ENCODE results near the gene FBXO11. TPM values are rescaled to one million over a fixed set of nuclear protein-coding genes. Genes with fewer than 3 reads are reported as not detected.

The FBXO11 gene
- total RNA-seq, 1 donor from 2014 or later: 69.3 TPM

- no peak for ATAC-seq
- no peak overlapping the region for H3K4me3 ChIP-seq
- no peak overlapping the region for H3K27ac ChIP-seq
- intact Hi-C loops (cut with DNase I): no loop called here
- no peak for DNase-seq
- H3K9me3 ChIP-seq: no peaks in the 10 kb centered on the region
- no peak for TF ChIP-seq CTCF (IDR thresholded peaks at IDR 0.05)
- peaks cover 10% of the 10 kb centered on the region for H3K4me1 ChIP-seq
- H3K27me3 ChIP-seq: no peaks in the 10 kb centered on the region
- H3K36me3 ChIP-seq: peaks cover 6% of the 10 kb centered on the region
These were observed 62.1 kb downstream of the FBXO11 start for GRCh38 chr2:47844162-47844561.

GRCh38 chr2:47843407-47843806 is 62.9 kb downstream of the FBXO11 start:
- intact Hi-C loops (cut with DNase I): no loop called here
- H3K4me3 ChIP-seq: no peak overlapping the region
- H3K36me3 ChIP-seq: peaks cover 13% of the 10 kb centered on the region
- DNase-seq (no peak), ATAC-seq (no peak)
- peaks cover 10% of the 10 kb centered on the region for H3K4me1 ChIP-seq
- no peak for TF ChIP-seq CTCF (IDR thresholded peaks at IDR 0.05)
- H3K27me3 ChIP-seq: no peaks in the 10 kb centered on the region
- no peaks in the 10 kb centered on the region for H3K9me3 ChIP-seq
- H3K27ac ChIP-seq: no peak overlapping the region

- no peak for ATAC-seq
- no peak overlapping the region for H3K27ac ChIP-seq
- no peaks in the 10 kb centered on the region for H3K27me3 ChIP-seq
- DNase-seq: no peak
- H3K9me3 ChIP-seq: no peaks in the 10 kb centered on the region
- peaks cover 10% of the 10 kb centered on the region for H3K4me1 ChIP-seq
- peaks cover 19% of the 10 kb centered on the region for H3K36me3 ChIP-seq
- intact Hi-C loops (cut with DNase I): no loop called here
- no peak for TF ChIP-seq CTCF (IDR thresholded peaks at IDR 0.05)
- no peak overlapping the region for H3K4me3 ChIP-seq
These were observed 63.5 kb downstream of the FBXO11 start for GRCh38 chr2:47842846-47843245.

GRCh38 chr2:47838686-47839085 is 67.6 kb downstream of the FBXO11 start:
- ATAC-seq (no peak), DNase-seq (no peak)
- Histone ChIP-seq H3K9me3 (no peaks in the 10 kb centered on the region), H3K4me1 (peaks cover 4% of the 10 kb centered on the region), H3K36me3 (peaks cover 61% of the 10 kb centered on the region), H3K27me3 (no peaks in the 10 kb centered on the region), H3K4me3 (no peak overlapping the region), H3K27ac (no peak overlapping the region)
- intact Hi-C loops (cut with DNase I): no loop called here
- TF ChIP-seq CTCF (IDR thresholded peaks at IDR 0.05): no peak

GRCh38 chr2:47838249-47838648 is 68.0 kb downstream of the FBXO11 start:
- Histone ChIP-seq H3K4me3 (no peak overlapping the region), H3K27ac (no peak overlapping the region), H3K4me1 (no peaks in the 10 kb centered on the region), H3K27me3 (no peaks in the 10 kb centered on the region), H3K36me3 (peaks cover 65% of the 10 kb centered on the region), H3K9me3 (no peaks in the 10 kb centered on the region)
- no peak for TF ChIP-seq CTCF (IDR thresholded peaks at IDR 0.05)
- no peak for ATAC-seq
- intact Hi-C loops (cut with DNase I): no loop called here
- DNase-seq: no peak

- DNase-seq (no peak), ATAC-seq (no peak)
- H3K36me3 ChIP-seq: peaks cover 97% of the 10 kb centered on the region
- H3K4me3 ChIP-seq: no peak overlapping the region
- H3K4me1 ChIP-seq: no peaks in the 10 kb centered on the region
- H3K9me3 ChIP-seq: no peaks in the 10 kb centered on the region
- no peaks in the 10 kb centered on the region for H3K27me3 ChIP-seq
- TF ChIP-seq CTCF (IDR thresholded peaks at IDR 0.05): no peak
- intact Hi-C loops (cut with DNase I): no loop called here
- H3K27ac ChIP-seq: no peak overlapping the region
These were observed 72.8 kb downstream of the FBXO11 start for GRCh38 chr2:47833516-47833968.
